OCI-LY1 (cell line): ENCODE results near the gene SHFL.

Experiments
- H2AFZ ChIP-seq: fragments of 200-600 bp; sonication (generic), shearing (Covaris generic); 2 replicates; pipeline ENCODE4 v1.6.0; 2014; ENCODE audit warnings: antibody characterized with exemption, mild to moderate bottlenecking, low read length
- H3F3A ChIP-seq: fragments of 200-600 bp; sonication (generic), shearing (Covaris generic); 2 replicates; pipeline ENCODE4 v1.6.0; 2014; ENCODE audit warnings: mild to moderate bottlenecking, antibody characterized with exemption, low read length, moderate library complexity; ENCODE audit not compliant: insufficient read depth
- H3K27ac ChIP-seq: fragments of 200-600 bp; sonication (generic); 2 replicates; pipeline ENCODE4 v1.5.1; 2014; ENCODE audit warnings: low read length, mixed run types, mild to moderate bottlenecking, low read depth; ENCODE audit not compliant: poor library complexity, severe bottlenecking
- H3K27me3 ChIP-seq: fragments of 200-600 bp; sonication (generic); 2 replicates; pipeline ENCODE4 v1.6.0; 2014; ENCODE audit warnings: antibody characterized with exemption, mild to moderate bottlenecking, low read length, moderate library complexity; ENCODE audit not compliant: insufficient read depth
- H3K36me3 ChIP-seq: fragments of 200-600 bp; sonication (generic); 2 replicates; pipeline ENCODE4 v1.6.1; 2014; ENCODE audit warnings: mild to moderate bottlenecking, antibody characterized with exemption, low read length, moderate library complexity, mixed read lengths; ENCODE audit not compliant: insufficient read depth
- H3K4me1 ChIP-seq: fragments of 200-600 bp; sonication (generic); 2 replicates; pipeline ENCODE4 v1.5.1; 2014; ENCODE audit warnings: mild to moderate bottlenecking, low read length, moderate library complexity; ENCODE audit not compliant: insufficient read depth, severe bottlenecking
- H3K4me2 ChIP-seq: fragments of 200-600 bp; sonication (generic), shearing (Covaris generic); 2 replicates; pipeline ENCODE4 v1.6.1; 2014; ENCODE audit warnings: low read length
- H3K4me3 ChIP-seq: fragments of 200-600 bp; sonication (generic); 2 replicates; pipeline ENCODE4 v1.5.1; 2014; ENCODE audit warnings: low read length, low read depth, mild to moderate bottlenecking, mixed read lengths; ENCODE audit not compliant: poor library complexity, severe bottlenecking
- H3K79me2 ChIP-seq: fragments of 200-600 bp; shearing (Covaris generic); 2 replicates; pipeline ENCODE4 v1.6.1; 2016; ENCODE audit warnings: mixed run types, low read length, mixed read lengths; ENCODE audit not compliant: insufficient read depth
- H3K9ac ChIP-seq: fragments of 200-600 bp; sonication (generic), shearing (Covaris generic); 2 replicates; pipeline ENCODE4 v1.6.1; 2014; ENCODE audit warnings: mild to moderate bottlenecking, low read length, mixed read lengths
- H3K9me2 ChIP-seq: fragments of 200-600 bp; sonication (generic), shearing (Covaris generic); 2 replicates; pipeline ENCODE4 v1.6.1; 2014; ENCODE audit warnings: low read depth, mild to moderate bottlenecking, low read length, mixed read lengths
- H3K9me3 ChIP-seq: fragments of 200-600 bp; shearing (Covaris generic); 2 replicates; pipeline ENCODE4 v1.6.1; 2014; ENCODE audit warnings: low read length, mixed read lengths
- H4K20me1 ChIP-seq: fragments of 200-600 bp; sonication (generic), shearing (Covaris generic); 2 replicates; pipeline ENCODE4 v1.6.0; 2016; ENCODE audit warnings: mild to moderate bottlenecking, low read length; ENCODE audit not compliant: insufficient read depth
- CTCF ChIP-seq: fragments of 200-600 bp; sonication (generic), shearing (Covaris generic); IDR thresholded peaks from 2 replicates; pipeline ENCODE4 v1.5.1; 2017; ENCODE audit warnings: mild to moderate bottlenecking, antibody characterized with exemption, low read length, moderate library complexity, mixed read lengths
- EZH2 ChIP-seq: fragments of 200-600 bp; sonication (generic), shearing (Covaris generic); IDR thresholded peaks from 2 replicates; pipeline ENCODE4 v1.8.0; 2017; ENCODE audit warnings: borderline replicate concordance, mixed run types, mild to moderate bottlenecking, antibody characterized with exemption, low read length, moderate library complexity, mixed read lengths

SHFL gene

DNA sequence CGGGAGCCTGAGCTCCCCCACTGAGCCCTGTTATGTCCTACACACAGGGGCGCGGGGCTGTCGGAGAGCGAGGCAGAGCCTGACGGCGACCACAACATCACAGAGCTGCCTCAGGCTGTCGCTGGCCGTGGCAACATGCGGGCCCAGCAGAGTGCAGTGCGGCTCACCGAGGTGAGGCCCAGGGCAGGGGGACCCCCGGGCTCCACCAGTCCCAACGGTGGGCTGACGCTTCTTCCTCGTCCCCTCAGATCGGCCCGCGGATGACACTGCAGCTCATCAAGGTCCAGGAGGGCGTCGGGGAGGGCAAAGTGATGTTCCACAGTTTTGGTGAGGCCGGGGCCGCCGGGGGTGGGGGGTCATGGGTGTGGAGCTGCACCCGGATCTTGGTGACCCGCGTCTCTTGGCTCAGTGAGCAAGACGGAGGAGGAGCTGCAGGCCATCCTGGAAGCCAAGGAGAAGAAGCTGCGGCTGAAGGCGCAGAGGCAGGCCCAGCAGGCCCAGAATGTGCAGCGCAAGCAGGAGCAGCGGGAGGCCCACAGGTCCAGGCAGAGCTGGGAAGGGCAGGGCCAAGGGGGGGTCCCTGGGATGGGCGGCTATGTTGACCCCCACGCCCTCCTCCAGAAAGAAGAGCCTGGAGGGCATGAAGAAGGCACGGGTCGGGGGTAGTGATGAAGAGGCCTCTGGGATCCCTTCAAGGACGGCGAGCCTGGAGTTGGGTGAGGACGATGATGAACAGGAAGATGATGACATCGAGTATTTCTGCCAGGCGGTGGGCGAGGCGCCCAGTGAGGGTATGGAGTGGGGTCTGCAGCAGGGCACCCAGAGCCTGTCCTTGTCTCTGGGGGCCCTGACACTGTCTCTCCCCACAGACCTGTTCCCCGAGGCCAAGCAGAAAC is 24.2 kb downstream of the SHFL start:
- H3K9me3 ChIP-seq: no peaks in the 10 kb centered on the region
- peak overlapping the region; percentile 25; the same call in 1 of the 2 replicates for H3K4me2 ChIP-seq
- no peaks in the 10 kb centered on the region for H3K9me2 ChIP-seq
- H3K4me3 ChIP-seq: no peak overlapping the region
- H3K79me2 ChIP-seq: peaks cover 13% of the 10 kb centered on the region
- H2AFZ ChIP-seq: no peak overlapping the region
- no peaks in the 10 kb centered on the region for H3K27me3 ChIP-seq
- H3K27ac ChIP-seq: peak overlapping the region; percentile 89
- H3K4me1 ChIP-seq: peaks cover 84% of the 10 kb centered on the region
- H3F3A ChIP-seq: peaks cover 14% of the 10 kb centered on the region
- no peak for TF ChIP-seq EZH2
- no peak for TF ChIP-seq CTCF
- H3K9ac ChIP-seq: no peak overlapping the region; the same call in 1 of the 2 replicates
- H3K36me3 ChIP-seq: peaks cover 73% of the 10 kb centered on the region
- no peaks in the 10 kb centered on the region for H4K20me1 ChIP-seq

DNA sequence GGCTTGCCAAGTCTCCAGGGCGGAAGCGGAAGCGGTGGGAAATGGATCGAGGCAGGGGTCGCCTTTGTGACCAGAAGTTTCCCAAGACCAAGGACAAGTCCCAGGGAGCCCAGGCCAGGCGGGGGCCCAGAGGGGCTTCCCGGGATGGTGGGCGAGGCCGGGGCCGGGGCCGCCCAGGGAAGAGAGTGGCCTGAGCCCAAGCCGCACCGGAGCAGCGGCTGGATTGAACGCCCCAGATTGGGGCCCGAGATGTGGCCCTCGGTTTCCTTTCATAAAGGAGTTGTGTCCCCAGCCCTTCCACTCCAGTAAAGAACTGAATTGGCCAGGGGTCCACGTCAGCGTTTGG is 24.8 kb downstream of the SHFL start:
- Histone ChIP-seq H3K9me3 (no peaks in the 10 kb centered on the region), H3K4me3 (no peak overlapping the region), H3K4me1 (peaks cover 78% of the 10 kb centered on the region), H2AFZ (no peak overlapping the region), H3K9me2 (no peaks in the 10 kb centered on the region), H3K36me3 (peaks cover 79% of the 10 kb centered on the region), H3F3A (peaks cover 14% of the 10 kb centered on the region; the same call in 1 of the 2 replicates), H3K27me3 (no peaks in the 10 kb centered on the region), H3K4me2 (peak overlapping the region; percentile 25; the same call in 1 of the 2 replicates), H4K20me1 (no peaks in the 10 kb centered on the region), H3K27ac (peak overlapping the region; percentile 89), H3K79me2 (peaks cover 13% of the 10 kb centered on the region), H3K9ac (no peak overlapping the region; the same call in 1 of the 2 replicates)
- TF ChIP-seq CTCF (no peak), EZH2 (no peak)

DNA sequence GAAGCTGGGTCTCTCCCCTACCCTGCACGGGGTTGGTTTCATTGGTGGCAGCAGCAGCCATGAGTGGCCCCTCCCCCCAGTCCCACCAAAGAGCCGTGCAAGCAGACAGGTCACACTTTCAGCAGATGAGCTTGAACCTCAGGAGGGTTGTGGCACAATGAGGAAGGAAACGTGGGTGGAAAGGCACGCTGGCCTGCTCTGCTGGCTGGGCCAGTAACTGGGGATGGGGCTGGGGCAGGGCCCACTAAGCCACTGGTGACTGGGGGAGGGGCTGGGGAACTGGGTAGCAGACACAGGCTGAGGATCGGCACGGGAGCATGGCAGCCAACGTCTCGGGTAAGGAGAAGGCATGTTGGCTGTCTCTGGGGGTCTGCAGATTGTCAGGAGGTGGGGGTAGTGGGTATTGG is 25.3 kb downstream of the SHFL start, which contains the start of gene P2RY11:
Gene P2RY11 (plus strand): TSS at position 289 of the 407 bp plus-strand sequence. CDS start 29 bp downstream, at position 318.
- peak within 1 kb of the TSS; percentile 31; the same call in 1 of the 2 replicates for H3K4me2 ChIP-seq
- no peaks in the 10 kb centered on the region for H3K9me2 ChIP-seq
- peak within 1 kb of the TSS; percentile 24; the same call in 1 of the 2 replicates for H3K9ac ChIP-seq
- H3F3A ChIP-seq: peaks cover 14% of the 10 kb centered on the region; the same call in 1 of the 2 replicates
- peaks cover 84% of the 10 kb centered on the region for H3K36me3 ChIP-seq
- H3K27me3 ChIP-seq: no peaks in the 10 kb centered on the region
- H4K20me1 ChIP-seq: no peaks in the 10 kb centered on the region
- peak within 1 kb of the TSS; percentile 89 for H3K27ac ChIP-seq
- H3K4me1 ChIP-seq: peaks cover 77% of the 10 kb centered on the region
- no peak within 1 kb of the TSS for H3K4me3 ChIP-seq
- TF ChIP-seq EZH2 (no peak), CTCF (no peak)
- no peak within 1 kb of the TSS for H2AFZ ChIP-seq
- H3K79me2 ChIP-seq: peaks cover 13% of the 10 kb centered on the region
- H3K9me3 ChIP-seq: no peaks in the 10 kb centered on the region
